ENCODE measurements around the gene KEAP1.
"Not testable (repeated sequence)": the region's sequence is repeated elsewhere in the genome, so short reads cannot be mapped to it uniquely, and the experiment has no call there.

The KEAP1 gene

DNA sequence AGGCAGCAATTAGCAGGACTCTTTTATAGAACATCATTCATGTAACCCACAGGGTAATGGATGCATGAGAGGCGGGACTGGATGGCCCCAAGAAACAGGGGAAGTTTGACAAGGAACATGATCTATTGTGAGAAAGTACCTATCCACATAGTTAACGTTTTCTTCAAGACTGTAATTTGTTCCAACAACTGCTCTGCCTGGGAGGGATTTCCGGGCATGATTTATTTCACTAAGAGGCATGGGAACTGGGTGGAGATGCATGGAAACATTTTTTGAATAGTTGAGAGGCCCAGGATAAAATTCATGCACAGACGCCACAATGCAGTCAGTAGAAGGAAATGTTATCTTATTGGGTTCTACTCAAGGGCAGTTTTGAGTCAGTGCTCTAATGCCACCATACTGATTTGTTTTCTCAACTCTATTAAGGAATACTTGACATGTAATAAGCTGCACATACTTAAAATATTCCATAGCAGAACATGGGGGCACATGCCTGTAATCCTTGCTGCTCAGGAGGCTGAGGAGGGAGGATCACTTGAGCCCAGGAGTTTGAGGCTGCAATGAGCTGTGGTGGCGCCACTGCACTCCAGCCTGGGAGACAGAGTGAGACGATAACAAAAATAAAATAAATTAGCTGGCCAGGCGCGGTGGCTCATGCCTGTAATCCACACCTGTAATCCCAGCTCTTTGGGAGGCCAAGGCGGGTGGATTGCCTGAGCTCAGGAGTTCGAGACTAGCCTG lies 30.7 kb upstream of the KEAP1 start:
- H3K27ac ChIP-seq (replicated peaks), result no peak overlapping the region
- H3K27me3 ChIP-seq (ENCODE audit: insufficient read depth, poor library complexity, severe bottlenecking), result peaks cover 3% of the 10 kb centered on the region
- TF ChIP-seq SPI1 (IDR thresholded peaks at IDR 0.05; ENCODE audit: borderline replicate concordance, low read depth) (no peak), GABPA (IDR thresholded peaks at IDR 0.05; ENCODE audit: low read depth) (no peak), POLR2AphosphoS5 (IDR thresholded peaks at IDR 0.05; ENCODE audit: low read depth) (no peak)
- TF ChIP-seq, protein P1, sequence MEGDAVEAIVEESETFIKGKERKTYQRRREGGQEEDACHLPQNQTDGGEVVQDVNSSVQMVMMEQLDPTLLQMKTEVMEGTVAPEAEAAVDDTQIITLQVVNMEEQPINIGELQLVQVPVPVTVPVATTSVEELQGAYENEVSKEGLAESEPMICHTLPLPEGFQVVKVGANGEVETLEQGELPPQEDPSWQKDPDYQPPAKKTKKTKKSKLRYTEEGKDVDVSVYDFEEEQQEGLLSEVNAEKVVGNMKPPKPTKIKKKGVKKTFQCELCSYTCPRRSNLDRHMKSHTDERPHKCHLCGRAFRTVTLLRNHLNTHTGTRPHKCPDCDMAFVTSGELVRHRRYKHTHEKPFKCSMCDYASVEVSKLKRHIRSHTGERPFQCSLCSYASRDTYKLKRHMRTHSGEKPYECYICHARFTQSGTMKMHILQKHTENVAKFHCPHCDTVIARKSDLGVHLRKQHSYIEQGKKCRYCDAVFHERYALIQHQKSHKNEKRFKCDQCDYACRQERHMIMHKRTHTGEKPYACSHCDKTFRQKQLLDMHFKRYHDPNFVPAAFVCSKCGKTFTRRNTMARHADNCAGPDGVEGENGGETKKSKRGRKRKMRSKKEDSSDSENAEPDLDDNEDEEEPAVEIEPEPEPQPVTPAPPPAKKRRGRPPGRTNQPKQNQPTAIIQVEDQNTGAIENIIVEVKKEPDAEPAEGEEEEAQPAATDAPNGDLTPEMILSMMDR (IDR thresholded peaks at IDR 0.05; ENCODE audit: insufficient read depth, low read length), result no peak
- TF ChIP-seq, protein P2, sequence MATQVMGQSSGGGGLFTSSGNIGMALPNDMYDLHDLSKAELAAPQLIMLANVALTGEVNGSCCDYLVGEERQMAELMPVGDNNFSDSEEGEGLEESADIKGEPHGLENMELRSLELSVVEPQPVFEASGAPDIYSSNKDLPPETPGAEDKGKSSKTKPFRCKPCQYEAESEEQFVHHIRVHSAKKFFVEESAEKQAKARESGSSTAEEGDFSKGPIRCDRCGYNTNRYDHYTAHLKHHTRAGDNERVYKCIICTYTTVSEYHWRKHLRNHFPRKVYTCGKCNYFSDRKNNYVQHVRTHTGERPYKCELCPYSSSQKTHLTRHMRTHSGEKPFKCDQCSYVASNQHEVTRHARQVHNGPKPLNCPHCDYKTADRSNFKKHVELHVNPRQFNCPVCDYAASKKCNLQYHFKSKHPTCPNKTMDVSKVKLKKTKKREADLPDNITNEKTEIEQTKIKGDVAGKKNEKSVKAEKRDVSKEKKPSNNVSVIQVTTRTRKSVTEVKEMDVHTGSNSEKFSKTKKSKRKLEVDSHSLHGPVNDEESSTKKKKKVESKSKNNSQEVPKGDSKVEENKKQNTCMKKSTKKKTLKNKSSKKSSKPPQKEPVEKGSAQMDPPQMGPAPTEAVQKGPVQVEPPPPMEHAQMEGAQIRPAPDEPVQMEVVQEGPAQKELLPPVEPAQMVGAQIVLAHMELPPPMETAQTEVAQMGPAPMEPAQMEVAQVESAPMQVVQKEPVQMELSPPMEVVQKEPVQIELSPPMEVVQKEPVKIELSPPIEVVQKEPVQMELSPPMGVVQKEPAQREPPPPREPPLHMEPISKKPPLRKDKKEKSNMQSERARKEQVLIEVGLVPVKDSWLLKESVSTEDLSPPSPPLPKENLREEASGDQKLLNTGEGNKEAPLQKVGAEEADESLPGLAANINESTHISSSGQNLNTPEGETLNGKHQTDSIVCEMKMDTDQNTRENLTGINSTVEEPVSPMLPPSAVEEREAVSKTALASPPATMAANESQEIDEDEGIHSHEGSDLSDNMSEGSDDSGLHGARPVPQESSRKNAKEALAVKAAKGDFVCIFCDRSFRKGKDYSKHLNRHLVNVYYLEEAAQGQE (IDR thresholded peaks at IDR 0.05; ENCODE audit: insufficient replicate concordance, low read depth), result no peak
- H3K4me3 ChIP-seq (replicated peaks; ENCODE audit: insufficient read depth, low read length), result no peak overlapping the region
- no peak for DNase-seq (ENCODE audit: low read depth in 1 of 2, low spot score in 1 of 2)

DNA sequence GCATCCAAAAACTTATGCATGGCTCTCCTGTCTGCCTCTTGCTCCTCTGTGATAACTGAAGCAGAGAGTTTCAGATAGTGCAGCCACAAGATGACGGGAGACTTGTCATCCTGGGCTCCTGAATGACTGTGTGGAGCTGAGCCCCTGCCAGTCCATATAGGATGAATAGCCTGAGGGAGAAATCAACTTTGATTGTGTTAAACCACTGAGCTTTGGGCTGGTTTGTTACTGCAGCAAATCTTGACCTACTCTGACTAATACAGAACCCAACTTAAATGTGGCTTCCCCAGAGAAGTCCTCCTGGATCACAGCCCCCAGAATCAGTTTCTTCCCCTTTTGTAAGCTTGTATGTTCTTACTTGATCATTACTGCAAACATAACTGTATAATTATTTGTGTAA lies 29.3 kb upstream of the KEAP1 start:
- no peak overlapping the region for H3K4me3 ChIP-seq (replicated peaks; ENCODE audit: insufficient read depth, low read length)
- H3K27ac ChIP-seq (replicated peaks), result no peak overlapping the region
- no peak for DNase-seq (ENCODE audit: low read depth in 1 of 2, low spot score in 1 of 2)
- TF ChIP-seq, protein P1 (IDR thresholded peaks at IDR 0.05; ENCODE audit: insufficient read depth, low read length), result no peak
- TF ChIP-seq SPI1 (IDR thresholded peaks at IDR 0.05; ENCODE audit: borderline replicate concordance, low read depth), result no peak
- TF ChIP-seq GABPA (IDR thresholded peaks at IDR 0.05; ENCODE audit: low read depth), result no peak
- no peak for TF ChIP-seq POLR2AphosphoS5 (IDR thresholded peaks at IDR 0.05; ENCODE audit: low read depth)
- TF ChIP-seq, protein P2 (IDR thresholded peaks at IDR 0.05; ENCODE audit: insufficient replicate concordance, low read depth), result no peak
- H3K27me3 ChIP-seq (ENCODE audit: insufficient read depth, poor library complexity, severe bottlenecking), result peaks cover 3% of the 10 kb centered on the region

DNA sequence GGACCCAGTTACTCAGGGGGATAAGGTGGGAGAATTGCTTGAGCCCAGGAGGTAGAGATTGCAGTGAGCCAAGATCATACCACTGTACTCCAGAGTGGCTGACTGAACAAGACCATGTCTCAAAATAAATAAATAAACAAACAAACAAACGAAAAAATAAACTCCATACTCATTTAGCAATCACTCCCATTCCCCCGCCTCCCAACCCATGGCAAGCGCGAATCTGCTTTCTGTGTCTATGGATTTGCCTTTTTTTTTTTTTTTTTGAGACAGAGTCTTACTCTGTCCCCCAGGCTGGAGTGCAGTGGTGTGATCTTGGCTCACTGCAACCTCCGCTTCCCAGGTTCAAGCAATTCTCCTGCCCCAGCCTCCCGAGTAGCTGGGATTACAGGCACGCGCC lies 23.7 kb upstream of the KEAP1 start:
- not testable (repeated sequence) for H3K27me3 ChIP-seq (ENCODE audit: insufficient read depth, poor library complexity, severe bottlenecking)

DNA sequence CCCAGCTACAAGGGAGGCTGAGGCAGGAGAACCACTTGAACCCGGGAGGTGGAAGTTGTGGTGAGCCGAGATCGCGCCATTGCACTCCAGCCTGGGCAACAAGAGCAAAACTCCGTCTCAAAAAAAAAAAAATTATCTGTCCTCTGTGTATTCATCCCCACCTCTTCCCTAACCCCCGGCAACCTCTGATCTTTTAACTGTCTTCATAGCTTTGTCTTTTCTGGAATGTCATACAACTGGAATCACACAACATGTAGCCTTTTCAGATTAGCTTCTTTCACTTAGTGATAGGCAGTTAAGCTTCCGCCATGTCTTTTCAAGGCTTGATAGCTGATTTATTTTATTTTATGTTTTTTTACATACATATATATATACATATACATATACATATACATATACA lies 22.5 kb upstream of the KEAP1 start:
- Histone ChIP-seq H3K4me3 (replicated peaks; ENCODE audit: insufficient read depth, low read length) (no peak overlapping the region), H3K27me3 (ENCODE audit: insufficient read depth, poor library complexity, severe bottlenecking) (peaks cover 5% of the 10 kb centered on the region), H3K27ac (replicated peaks) (no peak overlapping the region)
- TF ChIP-seq SPI1 (IDR thresholded peaks at IDR 0.05; ENCODE audit: borderline replicate concordance, low read depth) (no peak), POLR2AphosphoS5 (IDR thresholded peaks at IDR 0.05; ENCODE audit: low read depth) (no peak), GABPA (IDR thresholded peaks at IDR 0.05; ENCODE audit: low read depth) (no peak)
- TF ChIP-seq, protein P1 (IDR thresholded peaks at IDR 0.05; ENCODE audit: insufficient read depth, low read length), result no peak
- TF ChIP-seq, protein P2 (IDR thresholded peaks at IDR 0.05; ENCODE audit: insufficient replicate concordance, low read depth), result no peak
- no peak for DNase-seq (ENCODE audit: low read depth in 1 of 2, low spot score in 1 of 2)

More for the DNA sequence above, 23.7 kb upstream of the KEAP1 start:
- H3K27ac ChIP-seq (replicated peaks); H3K4me3 ChIP-seq (replicated peaks; ENCODE audit: insufficient read depth, low read length); DNase-seq (ENCODE audit: low read depth in 1 of 2, low spot score in 1 of 2): not testable (repeated sequence)

Data from HL-60 (cell line).